Measurements from ENCODE around the gene THEM4. TPM values are rescaled to one million over a fixed set of nuclear protein-coding genes. Genes with fewer than 3 reads are reported as not detected.

THEM4 gene
- total and polyA plus RNA-seq, 12 donors: 20.2 to 36.4 (median 26.8) TPM

GRCh38 chr1:151947140-151947539 is 37.8 kb upstream of the THEM4 start:
- intact Hi-C loops (cut with DNase I): no loop called here
- WGBS, 4 donors: 67 to 72% (median 69%) methylated on average over 2 of the region's 2 CpGs
- no peak overlapping the region for H3K27ac ChIP-seq

GRCh38 chr1:151945725-151946722 is 36.7 kb upstream of the THEM4 start:
- Histone ChIP-seq H3K36me3 (replicated peaks in 1 of 2) (no peaks in the 10 kb centered on the region), H3K27me3 (no peaks in the 10 kb centered on the region), H3K27ac (peak overlapping the region; percentile 22 to 83 (median 70)), H3K4me1 (replicated peaks in 1 of 2) (peaks cover 26 to 52% of the 10 kb centered on the region in 2 donors), H3K4me3 (peak overlapping the region in 1 of 4 donors; percentile 6), H3K9me3 (replicated peaks in 1 of 3) (no peaks in the 10 kb centered on the region)
- TF ChIP-seq POLR2A (IDR thresholded peaks at IDR 0.05) (no peak), CTCF (IDR thresholded peaks at IDR 0.05) (peak in 4 of 6 experiments; percentile 16 to 34 (median 22))
- intact Hi-C loops (cut with DNase I): no loop called here
- DNase-seq: peak; percentile 86 to 96 (median 93)
- 39 to 46% (median 45%) methylated on average over 10 of the region's 10 CpGs for WGBS, 4 donors

More at GRCh38 chr1:151947140-151947539, 37.8 kb upstream of the THEM4 start:
- Histone ChIP-seq H3K9me3 (replicated peaks in 1 of 3) (no peaks in the 10 kb centered on the region), H3K4me3 (no peak overlapping the region), H3K36me3 (replicated peaks in 1 of 2) (no peaks in the 10 kb centered on the region), H3K27me3 (no peaks in the 10 kb centered on the region), H3K4me1 (replicated peaks in 1 of 2) (peaks cover 26 to 44% of the 10 kb centered on the region in 2 donors)
- TF ChIP-seq POLR2A (IDR thresholded peaks at IDR 0.05): no peak
- TF ChIP-seq CTCF (IDR thresholded peaks at IDR 0.05): no peak
- DNase-seq: no peak

GRCh38 chr1:151944857-151945575 is 35.7 kb upstream of the THEM4 start:
- Histone ChIP-seq H3K4me3 (no peak overlapping the region), H3K27me3 (no peaks in the 10 kb centered on the region), H3K27ac (peak overlapping the region; percentile 22 to 83 (median 70)), H3K4me1 (replicated peaks in 1 of 2) (peaks cover 26 to 62% of the 10 kb centered on the region in 2 donors), H3K36me3 (replicated peaks in 1 of 2) (no peaks in the 10 kb centered on the region), H3K9me3 (replicated peaks in 1 of 3) (no peaks in the 10 kb centered on the region)
- WGBS, 4 donors: 45 to 65% (median 57%) methylated on average over 3 of the region's 3 CpGs
- intact Hi-C loops (cut with DNase I): no loop called here
- no peak for DNase-seq
- TF ChIP-seq CTCF (IDR thresholded peaks at IDR 0.05) (no peak), POLR2A (IDR thresholded peaks at IDR 0.05) (no peak)
